Fibroblast of lung (primary cell): Measurements from ENCODE around the gene NMT1. TPM values are rescaled to one million over a fixed set of nuclear protein-coding genes. Genes with fewer than 3 reads are reported as not detected.
A peak's percentile ranks its signal among the peaks of the same experiment; 100 is the strongest.

Source experiments
- DNase-seq, 2 donors: peaks; one replicate each; pipeline versions ENCODE4 v3.0.0 to v3.0.0-alpha.2; 2010; ENCODE audit warnings: low read depth in 2 of 2
- H2AFZ ChIP-seq: 2 replicates; pipeline ENCODE4 v1.5.1; 2012; ENCODE audit warnings: low read length, control low read depth, inconsistent platforms
- H3K27ac ChIP-seq: 2 replicates; pipeline ENCODE4 v1.5.1; 2011; ENCODE audit warnings: low read length, control low read depth; ENCODE audit not compliant: insufficient read depth
- H3K27me3 ChIP-seq: 2 replicates; pipeline ENCODE4 v1.5.1; 2011; ENCODE audit warnings: mild to moderate bottlenecking, low read length; ENCODE audit not compliant: control insufficient read depth, insufficient read depth
- H3K36me3 ChIP-seq: 2 replicates; pipeline ENCODE4 v1.5.1; 2011; ENCODE audit warnings: low read length; ENCODE audit not compliant: control insufficient read depth, insufficient read depth
- H3K4me1 ChIP-seq: 2 replicates; pipeline ENCODE4 v1.5.1; 2011; ENCODE audit warnings: low read length; ENCODE audit not compliant: control insufficient read depth, insufficient read depth; ENCODE audit errors: extremely low read depth
- H3K4me2 ChIP-seq: 2 replicates; pipeline ENCODE4 v1.5.1; 2011; ENCODE audit warnings: low read length, control low read depth; ENCODE audit not compliant: insufficient read depth; ENCODE audit errors: extremely low read depth
- H3K4me3 ChIP-seq, 4 experiments: fragments of 200-600 bp in 1 of 4; sonication (generic) in 1 of 4; replicated peaks in 1 of 4; 2 replicates each; pipeline ENCODE4 v1.5.1; 2011 to 2016; ENCODE audit warnings: low read length in 4 of 4, low read depth in 3 of 4, mild to moderate bottlenecking in 3 of 4, control low read depth in 2 of 4, inconsistent platforms in 1 of 4, mixed read lengths in 1 of 4; ENCODE audit not compliant: insufficient read depth in 1 of 4; ENCODE audit errors: control extremely low read depth in 1 of 4
- H3K79me2 ChIP-seq: 2 replicates; pipeline ENCODE4 v1.5.1; 2012; ENCODE audit warnings: mild to moderate bottlenecking, low read length, inconsistent platforms; ENCODE audit not compliant: control insufficient read depth, insufficient read depth
- H3K9ac ChIP-seq: 2 replicates; pipeline ENCODE4 v1.5.1; 2011; ENCODE audit warnings: mild to moderate bottlenecking, low read length, control low read depth; ENCODE audit not compliant: insufficient read depth
- H3K9me3 ChIP-seq: 2 replicates; pipeline ENCODE4 v1.5.1; 2012; ENCODE audit warnings: low read depth, low read length; ENCODE audit not compliant: control insufficient read depth, insufficient read depth
- H4K20me1 ChIP-seq: 2 replicates; pipeline ENCODE4 v1.5.1; 2011; ENCODE audit warnings: low read length; ENCODE audit not compliant: control insufficient read depth, insufficient read depth; ENCODE audit errors: extremely low read depth
- EZH2 ChIP-seq: IDR thresholded peaks from 2 replicates; pipeline ENCODE4 v1.5.1; 2012; ENCODE audit warnings: low read length, control low read depth, mild to moderate bottlenecking; ENCODE audit errors: missing control alignments
- polyA plus RNA-seq, 2 donors: library from polyadenylated mRNA; depleted of rRNA in 1 of 2; stranded (reverse) in 1 of 2; unstranded in 1 of 2; fragments of >200 nt; gene quantifications; 2 replicates each; pipeline ENCODE4 v1.2.1, GENCODE V29; 2011 to 2012; ENCODE audit warnings: missing spikeins in 1 of 2
- total RNA-seq: library from RNA; depleted of rRNA; stranded (reverse); fragments of >200 nt; gene quantifications from 2 replicates; pipeline ENCODE4 v1.2.1, GENCODE V29; 2014
- TF ChIP-seq, protein P1 (sequence below), 2 donors: IDR thresholded peaks in 1 of 2; conservative IDR thresholded peaks in 1 of 2; 1 replicate in 1 of 2; 2 replicates in 1 of 2; pipeline ENCODE4 v1.5.1; 2011 to 2012; ENCODE audit warnings: low read length in 2 of 2, control low read depth in 1 of 2, inconsistent platforms in 1 of 2, low read depth in 1 of 2, mild to moderate bottlenecking in 1 of 2

Gene NMT1
- total and polyA plus RNA-seq, 2 donors (not counting 1 experiment from before 2014, with no cell fraction given): 46.2 to 124 TPM

DNA sequence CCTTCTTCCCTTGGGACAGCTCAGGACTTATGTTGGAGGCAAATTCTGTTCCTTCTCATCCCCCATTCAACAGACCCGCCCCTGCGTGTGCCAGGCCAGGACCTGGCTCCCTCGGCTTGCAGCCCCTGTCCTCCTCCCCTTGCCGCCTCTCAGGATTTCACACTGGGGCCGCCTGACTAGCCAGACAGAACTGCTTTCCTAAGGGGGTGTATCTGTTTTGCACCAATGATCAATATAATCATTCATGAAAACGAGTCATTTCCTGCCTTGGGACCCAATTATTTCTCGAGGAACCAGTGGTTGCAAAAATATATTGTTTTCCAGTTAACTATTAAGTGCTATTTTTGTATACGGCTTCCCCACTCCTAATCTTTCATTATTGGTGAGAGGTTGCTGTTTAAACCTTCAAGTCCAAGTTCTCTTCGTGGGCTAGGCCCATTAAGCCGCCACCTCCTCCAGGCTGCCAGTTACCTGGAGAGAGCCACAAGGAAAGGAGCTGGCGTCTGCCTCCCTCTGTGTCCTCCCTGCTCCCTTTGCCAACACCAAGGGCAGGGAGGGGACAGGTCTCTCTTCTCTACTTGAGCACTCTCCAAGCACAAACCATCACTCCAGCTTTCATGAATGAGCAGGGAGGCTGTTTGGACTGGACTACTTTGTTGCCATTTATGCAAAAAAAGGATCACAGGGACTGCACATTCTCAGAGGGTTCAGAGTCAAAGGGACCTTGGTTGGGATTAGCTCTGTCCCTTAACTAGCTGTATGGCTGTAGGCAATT, 18.6 kb upstream of the NMT1 start:
- peaks cover 23% of the 10 kb centered on the region for H3K79me2 ChIP-seq
- DNase-seq: no peak

DNA sequence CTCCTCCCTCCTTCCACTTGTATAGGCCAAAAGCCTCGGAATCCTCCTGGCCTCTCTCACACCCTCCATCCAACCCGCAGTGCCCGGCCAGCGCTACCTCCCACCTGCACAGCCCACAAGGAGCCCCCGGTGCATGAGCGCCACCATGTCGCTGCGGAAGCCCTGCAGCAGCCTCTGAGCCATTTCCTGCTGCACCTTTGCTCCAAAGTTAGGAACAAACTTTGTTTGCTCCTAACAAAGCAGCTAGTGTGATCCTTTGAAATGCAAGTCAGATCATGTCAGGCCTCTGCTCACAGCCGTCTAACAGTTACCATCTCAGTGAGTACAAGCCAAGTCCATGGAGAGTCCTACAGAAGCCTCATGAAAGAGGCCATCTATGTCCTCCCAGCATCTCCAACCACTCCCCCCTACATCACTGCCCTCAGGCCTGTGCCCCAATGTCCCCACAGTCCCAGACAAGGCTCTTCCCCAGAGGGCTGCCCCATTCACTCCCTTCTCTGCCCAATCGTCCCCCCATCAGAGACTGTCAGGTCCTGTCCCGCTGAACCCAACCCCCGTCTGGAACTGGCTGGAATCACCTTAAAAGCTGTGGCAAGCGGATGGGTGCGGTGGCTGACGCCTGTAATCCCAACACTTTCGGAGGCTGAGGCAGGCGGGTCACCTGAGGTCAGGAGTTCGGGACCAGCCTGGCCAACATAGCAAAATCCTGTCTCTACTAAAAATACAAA, 17.1 kb upstream of the NMT1 start:
- no peaks in the 10 kb centered on the region for H4K20me1 ChIP-seq
- TF ChIP-seq, protein P1, sequence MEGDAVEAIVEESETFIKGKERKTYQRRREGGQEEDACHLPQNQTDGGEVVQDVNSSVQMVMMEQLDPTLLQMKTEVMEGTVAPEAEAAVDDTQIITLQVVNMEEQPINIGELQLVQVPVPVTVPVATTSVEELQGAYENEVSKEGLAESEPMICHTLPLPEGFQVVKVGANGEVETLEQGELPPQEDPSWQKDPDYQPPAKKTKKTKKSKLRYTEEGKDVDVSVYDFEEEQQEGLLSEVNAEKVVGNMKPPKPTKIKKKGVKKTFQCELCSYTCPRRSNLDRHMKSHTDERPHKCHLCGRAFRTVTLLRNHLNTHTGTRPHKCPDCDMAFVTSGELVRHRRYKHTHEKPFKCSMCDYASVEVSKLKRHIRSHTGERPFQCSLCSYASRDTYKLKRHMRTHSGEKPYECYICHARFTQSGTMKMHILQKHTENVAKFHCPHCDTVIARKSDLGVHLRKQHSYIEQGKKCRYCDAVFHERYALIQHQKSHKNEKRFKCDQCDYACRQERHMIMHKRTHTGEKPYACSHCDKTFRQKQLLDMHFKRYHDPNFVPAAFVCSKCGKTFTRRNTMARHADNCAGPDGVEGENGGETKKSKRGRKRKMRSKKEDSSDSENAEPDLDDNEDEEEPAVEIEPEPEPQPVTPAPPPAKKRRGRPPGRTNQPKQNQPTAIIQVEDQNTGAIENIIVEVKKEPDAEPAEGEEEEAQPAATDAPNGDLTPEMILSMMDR (conservative IDR thresholded peaks at IDR 0.05 in 1 of 2, IDR thresholded peaks at IDR 0.05 in 1 of 2; ENCODE audit: low read depth in 1 of 2, low read length in 2 of 2): no peak
- no peak for TF ChIP-seq EZH2
- H3K27me3 ChIP-seq: no peaks in the 10 kb centered on the region
- H3K79me2 ChIP-seq: peaks cover 31% of the 10 kb centered on the region
- H3K36me3 ChIP-seq: peaks cover 2% of the 10 kb centered on the region
- no peak overlapping the region for H3K9ac ChIP-seq
- H3K9me3 ChIP-seq: no peaks in the 10 kb centered on the region
- no peak overlapping the region for H3K4me3 ChIP-seq
- H3K27ac ChIP-seq: no peak overlapping the region
- H3K4me2 ChIP-seq: no peak overlapping the region
- peaks cover 8% of the 10 kb centered on the region for H3K4me1 ChIP-seq
- H2AFZ ChIP-seq: no peak overlapping the region
- no peak for DNase-seq

More for the DNA sequence above, 18.6 kb upstream of the NMT1 start:
- Histone ChIP-seq H3K4me1 (peaks cover 8% of the 10 kb centered on the region), H3K4me2 (no peak overlapping the region), H3K27me3 (no peaks in the 10 kb centered on the region), H3K27ac (no peak overlapping the region), H3K9me3 (no peaks in the 10 kb centered on the region), H4K20me1 (no peaks in the 10 kb centered on the region), H3K4me3 (no peak overlapping the region), H3K36me3 (peaks cover 2% of the 10 kb centered on the region), H3K9ac (no peak overlapping the region), H2AFZ (no peak overlapping the region)
- TF ChIP-seq, protein P1 (conservative IDR thresholded peaks at IDR 0.05 in 1 of 2, IDR thresholded peaks at IDR 0.05 in 1 of 2; ENCODE audit: low read depth in 1 of 2, low read length in 2 of 2): no peak
- TF ChIP-seq EZH2: no peak

DNA sequence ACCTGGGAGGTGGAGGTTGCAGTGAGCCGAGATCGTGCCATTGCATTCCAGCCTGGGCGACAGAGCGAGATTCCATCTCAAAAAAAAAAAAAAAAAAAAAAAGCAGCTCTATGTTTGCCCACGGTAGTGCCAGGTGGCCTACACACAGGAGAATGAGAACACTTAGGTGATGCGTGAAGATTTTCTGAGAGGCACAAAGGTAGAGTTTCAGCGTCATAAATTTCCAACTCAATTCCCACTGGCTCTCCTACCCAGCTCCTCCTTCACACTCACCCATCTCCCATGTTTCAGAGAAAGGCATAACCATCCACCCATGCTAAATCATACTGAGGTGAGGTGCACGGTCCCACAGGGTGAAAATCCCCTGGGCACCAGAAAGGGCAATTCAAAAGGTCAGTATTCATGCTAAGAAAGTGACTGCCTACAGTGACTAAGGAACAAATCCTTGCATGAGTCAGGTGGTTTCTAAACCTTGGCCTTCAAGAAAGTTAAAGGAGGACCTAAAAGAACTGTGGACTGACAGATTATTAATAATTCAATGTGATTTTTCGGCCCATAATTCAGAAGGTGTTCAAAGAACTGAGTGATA, 14.5 kb upstream of the NMT1 start:
- H3K9ac ChIP-seq: no peak overlapping the region
- peaks cover 9% of the 10 kb centered on the region for H3K4me1 ChIP-seq
- TF ChIP-seq, protein P1 (conservative IDR thresholded peaks at IDR 0.05 in 1 of 2, IDR thresholded peaks at IDR 0.05 in 1 of 2; ENCODE audit: low read depth in 1 of 2, low read length in 2 of 2): no peak
- no peak for TF ChIP-seq EZH2
- no peak overlapping the region for H2AFZ ChIP-seq
- no peaks in the 10 kb centered on the region for H3K9me3 ChIP-seq
- peaks cover 39% of the 10 kb centered on the region for H3K79me2 ChIP-seq
- peak in 1 of 2 donors; percentile 39 for DNase-seq
- no peaks in the 10 kb centered on the region for H3K27me3 ChIP-seq
- H3K4me2 ChIP-seq: no peak overlapping the region
- H3K36me3 ChIP-seq: no peaks in the 10 kb centered on the region
- no peak overlapping the region for H3K4me3 ChIP-seq
- no peak overlapping the region for H3K27ac ChIP-seq
- no peaks in the 10 kb centered on the region for H4K20me1 ChIP-seq
